K562 (cell line): Measurements from ENCODE around the gene EFNA5. TPM values are rescaled to one million over a fixed set of nuclear protein-coding genes. Genes with fewer than 3 reads are reported as not detected.

ENCODE experiments used
- ATAC-seq: fragments of 200-7000 bp; cut with Tn5 transposase; 3 replicates; pipeline ENCODE4 v1.9.1; 2020; ENCODE audit warnings: moderate library complexity
- BruUV-seq: library from RNA; stranded (reverse); fragments of 400-500 nt; replicated peaks from 2 replicates; lab custom pipeline; 2021; lab: Mats Ljungman, UMichigan
- CTCF ChIA-PET: fragments of 300-600 bp; formaldehyde crosslinking; extraction: SDS; loops from one replicate; lab custom pipeline; 2021; ENCODE audit warnings: low intra/inter-chr PET ratio; lab: Yijun Ruan, JAX
- POLR2A ChIA-PET: fragments of 300-600, 350-650 bp; sonication (Branson Sonifier 250); formaldehyde crosslinking; extraction: SDS; loops from one replicate; lab custom pipeline; 2021; ENCODE audit warnings: antibody characterized with exemption, inconsistent platforms; lab: Yijun Ruan, JAX
- DNase-seq, 4 experiments: peaks; one replicate each; pipeline versions ENCODE4 v3.0.0 to v3.0.0-alpha.2; 2011 to 2018; ENCODE audit warnings: low spot score in 3 of 4, mixed read lengths in 3 of 4; ENCODE audit errors: extremely low read depth in 1 of 4
- FAIRE-seq: peaks from 2 replicates; lab custom pipeline; 2011; peaks lifted over from hg19 to GRCh38; lab: Jason Lieb, UNC
- H2AFZ ChIP-seq: 2 replicates; pipeline ENCODE4 v1.6.0; 2011; ENCODE audit warnings: low read depth, low read length, control low read depth, inconsistent platforms
- H3K27ac ChIP-seq: fragments of 200-600 bp; 3 replicates; pipeline ENCODE4 v1.8.0; 2011; ENCODE audit warnings: low read depth, mild to moderate bottlenecking, control low read depth, inconsistent platforms, low read length, moderate library complexity, mixed read lengths; ENCODE audit errors: extremely low read depth
- H3K27me3 ChIP-seq, 2 experiments: fragments of 300-600 bp in 1 of 2; 2 replicates in 1 of 2; 3 replicates in 1 of 2; pipeline versions ENCODE4 v1.6.0 to v1.8.0; 2011; ENCODE audit warnings: inconsistent platforms in 2 of 2, low read length in 2 of 2, mild to moderate bottlenecking in 1 of 2, mixed read lengths in 1 of 2, moderate library complexity in 1 of 2; ENCODE audit not compliant: control insufficient read depth in 2 of 2, insufficient read depth in 2 of 2
- H3K36me3 ChIP-seq: fragments of 300-600 bp; 3 replicates; pipeline ENCODE4 v1.8.0; 2011; ENCODE audit warnings: mild to moderate bottlenecking, low read length, inconsistent platforms; ENCODE audit not compliant: control insufficient read depth, insufficient read depth
- H3K4me1 ChIP-seq, 2 experiments: fragments of 200-600 bp in 1 of 2; replicated peaks in 1 of 2; 2 replicates in 1 of 2; 3 replicates in 1 of 2; pipeline versions ENCODE4 v1.5.1 to v1.8.0; 2011; ENCODE audit warnings: inconsistent platforms in 2 of 2, low read length in 2 of 2, mild to moderate bottlenecking in 1 of 2, mixed read lengths in 1 of 2, moderate library complexity in 1 of 2; ENCODE audit not compliant: control insufficient read depth in 2 of 2, insufficient read depth in 2 of 2
- H3K4me2 ChIP-seq: 2 replicates; pipeline ENCODE4 v1.6.1; 2011; ENCODE audit warnings: low read length, control low read depth, inconsistent platforms, mixed read lengths; ENCODE audit not compliant: insufficient read depth
- H3K4me3 ChIP-seq: fragments of 200-600 bp; sonication (generic), shearing (Covaris generic); 2 replicates; pipeline ENCODE4 v1.5.1; 2016; ENCODE audit warnings: control low read depth, inconsistent platforms
- H3K79me2 ChIP-seq: fragments of 200-600 bp; 3 replicates; pipeline ENCODE4 v1.8.0; 2011; ENCODE audit warnings: low read length, inconsistent platforms; ENCODE audit not compliant: control insufficient read depth, insufficient read depth
- H3K9ac ChIP-seq, 2 experiments: 2 replicates each; pipeline versions ENCODE4 v1.6.0 to v1.6.1; 2011; ENCODE audit warnings: low read depth in 2 of 2, low read length in 2 of 2, control low read depth in 1 of 2, inconsistent platforms in 1 of 2, mild to moderate bottlenecking in 1 of 2, mixed read lengths in 1 of 2; ENCODE audit not compliant: insufficient read depth in 1 of 2
- H3K9me1 ChIP-seq: one replicate; pipeline ENCODE4 v1.6.0; 2011; ENCODE audit warnings: inconsistent platforms, mild to moderate bottlenecking, low read length, moderate library complexity; ENCODE audit not compliant: control insufficient read depth, insufficient read depth
- H3K9me3 ChIP-seq: replicated peaks from 2 replicates; pipeline ENCODE4 v1.5.1; 2011; ENCODE audit warnings: low read depth, low read length, inconsistent platforms; ENCODE audit not compliant: control insufficient read depth, insufficient read depth
- H4K20me1 ChIP-seq: replicated peaks from 2 replicates; pipeline ENCODE4 v1.6.1; 2011; ENCODE audit warnings: low read length, inconsistent platforms, mixed read lengths; ENCODE audit not compliant: control insufficient read depth, insufficient read depth
- ZNF551 ChIP-seq: fragments of 250-450 bp; sonication (Bioruptor Pico); IDR thresholded peaks from 2 replicates; pipeline ENCODE4 v1.5.0; 2021; ENCODE audit warnings: mild to moderate bottlenecking, moderate library complexity
- ZNF77 ChIP-seq: fragments of 250-450 bp; sonication (Bioruptor Pico); IDR thresholded peaks from 2 replicates; pipeline ENCODE4 v1.5.0; 2020
- WGBS: fragments of 100-300 bp; shearing (Covaris generic); methylation state at CpG from one replicate; pipeline ENCODE4 v1.1.6; 2016; ENCODE audit warnings: low coverage, mixed read lengths; ENCODE audit not compliant: insufficient coverage; ENCODE audit errors: missing lambda C conversion rate; 5-methylcytosine and 5-hydroxymethylcytosine counted together
- in situ Hi-C: fragments of 300-500 bp; cut with MboI; formaldehyde crosslinking; loops from 4 replicates; pipeline ENCODE4 v1.15.0; 2018; ENCODE audit warnings: inconsistent platforms, mixed read lengths
- intact Hi-C: fragments of 100-400 bp; cut with micrococcal nuclease; formaldehyde crosslinking; loops from 2 replicates; pipeline ENCODE4 v1.14.2; 2022
- polyA plus RNA-seq, 8 experiments: library from polyadenylated mRNA; depleted of rRNA in 4 of 8; stranded (reverse) in 5 of 8; unstranded in 3 of 8; fragments of >200 nt; fragmentation: Nextera tagmentation in 2 of 8; fragmentation: Illumina TruSeq in 1 of 8; extraction: Ambion mirVana in 2 of 8; extraction: Trizol in 1 of 8; gene quantifications; 2 replicates each; pipeline versions ENCODE4 v1.2.1 to v1.2.3, GENCODE V29; 2011 to 2014; ENCODE audit warnings: inconsistent platforms in 1 of 8, missing spikeins in 1 of 8
- total RNA-seq, 7 experiments: library from RNA; depleted of rRNA in 6 of 7; stranded (reverse); fragments of >200 nt in 6 of 7; fragmentation: Illumina TruSeq in 2 of 7; extraction: Trizol in 2 of 7; gene quantifications; 2 replicates each; pipeline versions ENCODE4 v1.2.1 to v1.2.3, GENCODE V29; 2011 to 2021; ENCODE audit warnings: low replicate concordance in 1 of 7
- TF ChIP-seq, protein P1 (sequence below): fragments of 250-450 bp; sonication (Bioruptor Pico); IDR thresholded peaks from 2 replicates; pipeline ENCODE4 v1.9.0; 2021; ENCODE audit warnings: mild to moderate bottlenecking, inconsistent platforms

The EFNA5 gene
- total and polyA plus RNA-seq, 9 of the 15 experiments (the other 6 are each of a cell fraction or from before 2014, with no cell fraction given): 0.20 TPM; not detected in 8

DNA sequence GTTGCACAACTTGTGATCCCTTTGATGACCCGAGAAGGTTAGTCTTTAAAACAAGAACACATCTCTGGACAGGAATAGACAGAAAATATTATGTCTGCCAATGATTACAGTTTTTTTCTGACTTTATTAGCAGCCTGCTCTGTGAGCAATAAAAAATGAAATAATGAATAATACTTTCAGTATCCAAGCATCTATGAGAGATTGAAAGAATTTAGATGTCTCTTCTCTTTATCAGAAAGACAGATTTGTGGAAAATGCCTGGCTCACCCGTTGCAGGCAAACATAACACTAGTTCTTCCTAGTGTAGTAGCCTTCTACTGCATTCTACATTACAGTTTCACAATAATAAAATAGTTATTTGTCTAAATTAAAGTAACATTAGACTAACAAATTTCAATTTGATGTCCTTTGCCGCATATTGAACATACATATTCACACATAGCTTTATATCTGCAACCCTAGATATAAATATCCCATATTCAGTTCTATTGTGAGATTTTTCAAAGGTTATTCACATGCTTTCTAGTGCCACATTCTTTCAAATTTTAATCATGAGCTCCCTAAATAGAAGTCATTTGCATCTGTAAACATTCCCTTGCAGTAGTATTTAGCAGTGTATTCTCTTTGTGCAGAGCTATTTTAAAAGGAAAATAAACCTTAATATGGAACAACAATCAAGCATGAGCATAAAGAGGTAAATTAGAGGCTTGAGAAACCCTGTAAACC, 267.3 kb downstream of the EFNA5 start:
- ChIA-PET CTCF (no interaction called here), POLR2A (no interaction called here)
- intact Hi-C loops: no loop called here

More for the DNA sequence above, 267.3 kb downstream of the EFNA5 start:
- Histone ChIP-seq H3K4me3 (no peak overlapping the region), H3K4me1 (no peaks in the 10 kb centered on the region), H3K27me3 (no peaks in the 10 kb centered on the region), H3K36me3 (no peaks in the 10 kb centered on the region), H4K20me1 (no peaks in the 10 kb centered on the region), H3K79me2 (no peaks in the 10 kb centered on the region), H3K27ac (no peak overlapping the region), H2AFZ (no peak overlapping the region), H3K9me1 (no peaks in the 10 kb centered on the region), H3K9ac (no peak overlapping the region), H3K4me2 (no peak overlapping the region), H3K9me3 (no peaks in the 10 kb centered on the region)
- no peak for DNase-seq
- in situ Hi-C loops: no loop called here
- WGBS: 0% methylated on average over 3 of the region's 3 CpGs
- no peak for ATAC-seq
- no peak for FAIRE-seq
- TF ChIP-seq, protein P1, sequence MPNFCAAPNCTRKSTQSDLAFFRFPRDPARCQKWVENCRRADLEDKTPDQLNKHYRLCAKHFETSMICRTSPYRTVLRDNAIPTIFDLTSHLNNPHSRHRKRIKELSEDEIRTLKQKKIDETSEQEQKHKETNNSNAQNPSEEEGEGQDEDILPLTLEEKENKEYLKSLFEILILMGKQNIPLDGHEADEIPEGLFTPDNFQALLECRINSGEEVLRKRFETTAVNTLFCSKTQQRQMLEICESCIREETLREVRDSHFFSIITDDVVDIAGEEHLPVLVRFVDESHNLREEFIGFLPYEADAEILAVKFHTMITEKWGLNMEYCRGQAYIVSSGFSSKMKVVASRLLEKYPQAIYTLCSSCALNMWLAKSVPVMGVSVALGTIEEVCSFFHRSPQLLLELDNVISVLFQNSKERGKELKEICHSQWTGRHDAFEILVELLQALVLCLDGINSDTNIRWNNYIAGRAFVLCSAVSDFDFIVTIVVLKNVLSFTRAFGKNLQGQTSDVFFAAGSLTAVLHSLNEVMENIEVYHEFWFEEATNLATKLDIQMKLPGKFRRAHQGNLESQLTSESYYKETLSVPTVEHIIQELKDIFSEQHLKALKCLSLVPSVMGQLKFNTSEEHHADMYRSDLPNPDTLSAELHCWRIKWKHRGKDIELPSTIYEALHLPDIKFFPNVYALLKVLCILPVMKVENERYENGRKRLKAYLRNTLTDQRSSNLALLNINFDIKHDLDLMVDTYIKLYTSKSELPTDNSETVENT (CRISPR knock-in tag): no peak
- TF ChIP-seq ZNF77: no peak
- TF ChIP-seq ZNF551 (CRISPR knock-in tag): no peak
- BruUV-seq: no TSS peak
